Transverse colon (tissue), 3 donors: ENCODE measurements around the gene OR6B3.

Experiments
- POLR2A ChIP-seq: fragments of 450-650 bp; IDR thresholded peaks from one replicate; pipeline ENCODE4 v1.6.1; 2016; ENCODE audit warnings: antibody characterized with exemption, mild to moderate bottlenecking, moderate library complexity
- TF ChIP-seq, protein P1 (sequence below), 5 experiments: fragments of 200-600 bp in 3 of 5; fragments of 450-650 bp in 2 of 5; sonication (generic) in 3 of 5; IDR thresholded peaks; 1 replicate in 2 of 5; 2 replicates in 3 of 5; pipeline ENCODE4 v1.5.1; 2016 to 2017; ENCODE audit warnings: antibody characterized with exemption in 5 of 5, inconsistent platforms in 3 of 5, mild to moderate bottlenecking in 2 of 5, moderate library complexity in 1 of 5

DNA sequence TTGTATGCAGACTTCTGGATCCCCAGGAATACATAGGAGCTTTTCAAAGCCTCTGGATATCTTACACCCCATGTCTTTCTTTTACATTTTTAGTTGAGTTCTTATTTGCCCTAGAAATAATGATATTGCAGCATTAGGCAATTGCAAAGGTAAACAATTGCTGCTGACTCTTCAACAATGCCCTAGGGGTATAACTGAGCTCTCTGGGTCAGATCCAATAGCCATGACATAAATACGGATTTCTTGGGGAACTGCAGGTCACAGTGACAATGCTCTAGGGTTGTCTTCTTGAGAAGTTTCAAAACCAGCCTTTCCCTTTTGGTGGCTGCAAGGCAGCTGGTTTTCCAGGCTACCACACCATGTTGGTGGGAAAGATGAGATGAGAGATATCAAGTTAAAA, 16.5 kb upstream of the OR6B3 start:
- TF ChIP-seq, protein P1, sequence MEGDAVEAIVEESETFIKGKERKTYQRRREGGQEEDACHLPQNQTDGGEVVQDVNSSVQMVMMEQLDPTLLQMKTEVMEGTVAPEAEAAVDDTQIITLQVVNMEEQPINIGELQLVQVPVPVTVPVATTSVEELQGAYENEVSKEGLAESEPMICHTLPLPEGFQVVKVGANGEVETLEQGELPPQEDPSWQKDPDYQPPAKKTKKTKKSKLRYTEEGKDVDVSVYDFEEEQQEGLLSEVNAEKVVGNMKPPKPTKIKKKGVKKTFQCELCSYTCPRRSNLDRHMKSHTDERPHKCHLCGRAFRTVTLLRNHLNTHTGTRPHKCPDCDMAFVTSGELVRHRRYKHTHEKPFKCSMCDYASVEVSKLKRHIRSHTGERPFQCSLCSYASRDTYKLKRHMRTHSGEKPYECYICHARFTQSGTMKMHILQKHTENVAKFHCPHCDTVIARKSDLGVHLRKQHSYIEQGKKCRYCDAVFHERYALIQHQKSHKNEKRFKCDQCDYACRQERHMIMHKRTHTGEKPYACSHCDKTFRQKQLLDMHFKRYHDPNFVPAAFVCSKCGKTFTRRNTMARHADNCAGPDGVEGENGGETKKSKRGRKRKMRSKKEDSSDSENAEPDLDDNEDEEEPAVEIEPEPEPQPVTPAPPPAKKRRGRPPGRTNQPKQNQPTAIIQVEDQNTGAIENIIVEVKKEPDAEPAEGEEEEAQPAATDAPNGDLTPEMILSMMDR (IDR thresholded peaks at IDR 0.05): no peak
- no peak for TF ChIP-seq POLR2A
